Parietal lobe (tissue), 1 donor: ENCODE results near the gene CRLF2. TPM values are rescaled to one million over a fixed set of nuclear protein-coding genes. Genes with fewer than 3 reads are reported as not detected.

Source experiments
- total RNA-seq: library from RNA; depleted of rRNA; stranded (reverse); fragments of >200 nt; gene quantifications from one replicate; pipeline ENCODE4 v1.2.3, GENCODE V29; 2014

The CRLF2 gene
- total RNA-seq, result not detected

GRCh38 chrX:1212532-1212931 lies at the start of gene CRLF2:
Gene CRLF2 (minus strand): TSS chrX:1212649. CDS start chrX:1212634, 15 bp downstream.

Other genes with a start within 250 kb of the CRLF2 start
- gene CSF2RA, start 56.2 kb upstream of the CRLF2 start, total RNA-seq, result 2.2 TPM
- 1.6 TPM for gene IL3RA, start 124.1 kb upstream of the CRLF2 start, total RNA-seq
- gene SLC25A6, start 179.5 kb upstream of the CRLF2 start, total RNA-seq, result 163 TPM
- 14.4 TPM for gene ASMTL, start 240.3 kb upstream of the CRLF2 start, total RNA-seq